22Rv1 (cell line): Measurements from ENCODE around the gene SDR42E2.

ENCODE experiments used
- CTCF ChIP-seq: fragments of 450-650 bp; IDR thresholded peaks from 2 replicates; pipeline ENCODE4 v1.5.1; 2017; ENCODE audit warnings: mild to moderate bottlenecking
- ZFX ChIP-seq: fragments of 450-650 bp; IDR thresholded peaks from 2 replicates; pipeline ENCODE4 v1.6.1; 2017; ENCODE audit warnings: antibody characterized with exemption, borderline replicate concordance

DNA sequence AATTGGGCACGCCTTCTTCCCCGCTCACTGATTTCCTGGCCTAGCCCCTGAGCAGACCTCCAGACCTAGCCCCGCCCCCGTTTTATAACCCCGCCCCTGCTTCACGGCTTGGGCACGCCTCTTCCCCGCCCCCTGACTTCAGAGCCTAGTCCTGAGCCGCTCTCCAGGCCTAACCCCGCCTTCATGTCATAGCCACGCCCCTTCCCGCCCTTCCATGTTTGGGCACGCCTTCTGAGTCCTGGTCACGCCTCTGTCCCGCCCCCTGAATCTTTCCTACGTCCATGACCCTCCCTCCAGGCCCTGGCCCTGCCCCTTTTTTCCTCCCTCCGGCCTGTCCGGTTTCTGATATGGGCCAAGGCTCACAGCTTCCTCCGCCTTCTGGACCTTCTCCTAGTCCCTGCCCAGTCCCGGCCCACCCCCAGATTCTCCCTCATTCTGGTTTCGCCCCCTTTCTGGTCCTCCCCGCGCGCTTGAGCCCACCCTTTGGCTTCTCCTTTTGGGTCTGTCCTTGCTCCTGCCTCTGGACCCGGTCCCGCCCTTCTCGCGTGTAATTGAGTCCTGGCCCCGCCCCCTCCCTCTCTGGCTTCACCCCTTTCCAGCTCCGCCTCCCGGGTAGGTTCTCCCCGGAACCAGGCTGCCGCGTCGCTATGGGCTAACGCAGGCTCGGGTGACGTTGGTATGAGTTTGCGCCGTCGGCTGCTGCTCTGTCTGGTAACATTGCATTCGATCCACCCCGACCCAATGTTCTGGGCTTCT lies 28.6 kb downstream of the SDR42E2 start:
- TF ChIP-seq CTCF (no peak), ZFX (no peak)
